ENCODE measurements around the gene ACER1.

The ACER1 gene

DNA sequence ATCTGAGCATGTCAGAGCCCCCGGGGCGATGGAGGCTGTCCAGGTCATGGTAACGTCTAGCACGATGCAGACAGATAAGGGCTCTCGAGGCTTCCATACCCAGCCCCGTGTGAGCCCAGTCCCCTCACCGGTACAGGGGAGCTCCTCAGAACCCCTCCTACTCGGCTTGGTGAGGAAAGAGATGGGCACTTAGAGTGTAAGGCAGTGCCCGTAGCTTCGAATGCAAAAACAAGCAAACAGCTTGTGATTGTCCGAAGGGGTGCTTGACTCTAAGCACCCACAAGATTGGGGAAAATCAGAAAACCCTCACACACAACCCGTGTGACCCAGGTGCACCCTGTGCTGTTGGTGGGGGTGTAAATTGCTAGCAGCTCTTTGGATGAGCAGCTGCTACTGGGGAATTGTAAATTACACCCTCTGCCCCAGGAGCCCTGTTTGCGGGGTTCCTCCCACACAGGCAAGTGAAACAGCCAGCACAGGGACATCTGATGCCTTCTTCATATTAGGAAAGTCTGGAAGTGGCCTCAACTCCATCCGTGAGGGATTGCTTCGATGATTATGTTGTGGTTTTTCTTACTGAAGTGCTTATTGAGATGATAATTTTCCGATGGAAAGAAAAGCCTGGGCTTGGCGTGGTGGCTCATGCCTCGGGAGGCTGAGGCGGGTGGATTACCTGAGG lies 43.2 kb upstream of the ACER1 start:
- DNase-seq (ENCODE audit: low read depth in 2 of 2): no peak
- no peak overlapping the region for H3K4me3 ChIP-seq (replicated peaks in 1 of 2; ENCODE audit: low read depth in 2 of 2, low read length in 2 of 2)
- TF ChIP-seq, protein P1, sequence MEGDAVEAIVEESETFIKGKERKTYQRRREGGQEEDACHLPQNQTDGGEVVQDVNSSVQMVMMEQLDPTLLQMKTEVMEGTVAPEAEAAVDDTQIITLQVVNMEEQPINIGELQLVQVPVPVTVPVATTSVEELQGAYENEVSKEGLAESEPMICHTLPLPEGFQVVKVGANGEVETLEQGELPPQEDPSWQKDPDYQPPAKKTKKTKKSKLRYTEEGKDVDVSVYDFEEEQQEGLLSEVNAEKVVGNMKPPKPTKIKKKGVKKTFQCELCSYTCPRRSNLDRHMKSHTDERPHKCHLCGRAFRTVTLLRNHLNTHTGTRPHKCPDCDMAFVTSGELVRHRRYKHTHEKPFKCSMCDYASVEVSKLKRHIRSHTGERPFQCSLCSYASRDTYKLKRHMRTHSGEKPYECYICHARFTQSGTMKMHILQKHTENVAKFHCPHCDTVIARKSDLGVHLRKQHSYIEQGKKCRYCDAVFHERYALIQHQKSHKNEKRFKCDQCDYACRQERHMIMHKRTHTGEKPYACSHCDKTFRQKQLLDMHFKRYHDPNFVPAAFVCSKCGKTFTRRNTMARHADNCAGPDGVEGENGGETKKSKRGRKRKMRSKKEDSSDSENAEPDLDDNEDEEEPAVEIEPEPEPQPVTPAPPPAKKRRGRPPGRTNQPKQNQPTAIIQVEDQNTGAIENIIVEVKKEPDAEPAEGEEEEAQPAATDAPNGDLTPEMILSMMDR (IDR thresholded peaks at IDR 0.05; ENCODE audit: low read depth, low read length): no peak

DNA sequence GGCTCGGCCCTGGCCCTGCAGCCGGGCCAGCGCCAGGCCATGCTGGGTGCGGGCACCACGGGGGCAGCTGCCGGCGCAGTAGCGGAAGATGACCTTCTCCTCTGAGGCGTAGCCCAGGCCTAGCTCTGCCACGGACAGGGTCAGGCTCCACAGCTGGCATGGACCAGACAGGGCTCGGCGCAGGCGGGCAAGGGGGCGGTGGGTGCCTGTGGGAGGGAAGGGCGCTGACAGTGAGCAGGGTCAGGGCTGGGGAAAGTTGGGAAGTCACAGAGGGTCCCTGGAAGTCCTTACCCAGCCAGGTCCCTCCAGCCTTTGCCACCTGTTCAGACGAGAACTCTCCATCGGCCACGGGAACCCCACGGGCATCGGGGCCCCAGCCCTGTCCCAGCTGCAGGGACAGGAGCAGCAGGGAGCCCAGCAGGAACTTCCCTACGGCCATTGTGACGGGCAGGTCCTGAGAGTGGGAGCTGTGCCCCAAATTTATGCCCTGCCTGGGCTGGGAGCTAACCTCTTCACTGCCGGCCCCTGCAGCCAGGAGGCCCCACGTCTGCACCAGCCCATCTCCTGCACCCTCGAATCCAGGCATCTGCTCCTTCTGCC lies 42.1 kb upstream of the ACER1 start, which contains the start of gene PSPN:
Gene PSPN, minus strand, starts transcription at position 523 of the 600 bp plus-strand sequence. Its CDS starts 84 bp downstream, at position 439.
- no peak for DNase-seq (ENCODE audit: low read depth in 2 of 2)
- no peak within 1 kb of the TSS for H3K4me3 ChIP-seq (replicated peaks in 1 of 2; ENCODE audit: low read depth in 2 of 2, low read length in 2 of 2)
- TF ChIP-seq, protein P1 (IDR thresholded peaks at IDR 0.05; ENCODE audit: low read depth, low read length): no peak

DNA sequence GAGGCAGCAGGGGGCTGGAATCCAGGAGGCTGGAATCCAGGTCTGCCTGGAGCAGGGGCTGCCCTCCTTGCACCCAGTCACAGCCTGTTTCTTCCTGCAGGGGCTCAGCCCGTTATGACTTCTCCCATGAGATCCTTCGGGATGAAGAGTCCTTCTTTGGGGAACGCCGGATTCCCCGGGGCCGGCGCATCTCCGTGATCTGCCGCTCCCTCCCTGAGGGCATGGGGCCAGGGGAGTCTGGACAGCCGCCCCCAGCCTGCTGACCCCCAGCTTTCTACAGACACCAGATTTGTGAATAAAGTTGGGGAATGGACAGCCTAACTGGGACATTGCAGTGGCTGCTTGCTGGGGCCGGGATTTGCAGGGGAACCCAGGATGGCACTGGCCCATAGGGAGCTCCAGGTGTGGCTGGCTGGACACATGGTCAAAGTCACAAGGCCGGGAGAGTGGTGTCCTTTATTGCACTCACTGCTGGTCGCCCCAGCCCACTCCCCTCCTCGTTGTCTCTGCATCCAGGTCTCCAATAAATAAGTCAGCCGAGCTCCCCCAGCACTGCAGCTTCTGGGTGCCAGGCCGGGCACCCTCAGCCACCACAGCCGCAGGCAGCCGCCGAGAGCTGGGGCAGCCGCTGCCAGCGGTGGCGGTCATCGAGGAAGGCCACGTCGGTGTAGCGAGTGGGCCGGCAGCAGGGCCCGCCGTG lies 41.4 kb upstream of the ACER1 start:
- TF ChIP-seq, protein P1 (IDR thresholded peaks at IDR 0.05; ENCODE audit: low read depth, low read length): no peak
- H3K4me3 ChIP-seq (replicated peaks in 1 of 2; ENCODE audit: low read depth in 2 of 2, low read length in 2 of 2): no peak overlapping the region
- DNase-seq (ENCODE audit: low read depth in 2 of 2): no peak

DNA sequence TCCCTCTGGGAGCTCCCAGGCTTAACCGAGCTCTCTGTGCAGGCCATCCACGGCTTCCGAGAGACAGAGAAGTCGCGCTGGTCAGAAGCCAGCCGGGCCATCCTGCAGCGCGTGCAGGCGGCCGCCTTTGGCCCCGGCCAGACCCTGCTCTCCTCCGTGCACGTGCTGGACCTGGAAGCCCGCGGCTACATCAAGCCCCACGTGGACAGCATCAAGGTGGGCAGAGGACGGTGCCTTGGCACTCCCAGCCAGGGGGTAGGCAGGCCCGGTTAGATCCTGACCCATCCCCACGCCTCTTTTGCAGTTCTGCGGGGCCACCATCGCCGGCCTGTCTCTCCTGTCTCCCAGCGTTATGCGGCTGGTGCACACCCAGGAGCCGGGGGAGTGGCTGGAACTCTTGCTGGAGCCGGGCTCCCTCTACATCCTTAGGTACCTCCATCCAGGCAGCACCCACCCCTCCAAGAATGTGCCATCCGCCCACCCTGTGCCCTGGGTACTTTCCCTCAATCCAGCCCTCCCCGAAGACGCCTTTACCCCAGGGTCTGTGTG lies 40.8 kb upstream of the ACER1 start:
- TF ChIP-seq, protein P1 (IDR thresholded peaks at IDR 0.05; ENCODE audit: low read depth, low read length): no peak
- H3K4me3 ChIP-seq (replicated peaks in 1 of 2; ENCODE audit: low read depth in 2 of 2, low read length in 2 of 2): peak overlapping the region in 1 of 2 donors; percentile 55
- no peak for DNase-seq (ENCODE audit: low read depth in 2 of 2)

DNA sequence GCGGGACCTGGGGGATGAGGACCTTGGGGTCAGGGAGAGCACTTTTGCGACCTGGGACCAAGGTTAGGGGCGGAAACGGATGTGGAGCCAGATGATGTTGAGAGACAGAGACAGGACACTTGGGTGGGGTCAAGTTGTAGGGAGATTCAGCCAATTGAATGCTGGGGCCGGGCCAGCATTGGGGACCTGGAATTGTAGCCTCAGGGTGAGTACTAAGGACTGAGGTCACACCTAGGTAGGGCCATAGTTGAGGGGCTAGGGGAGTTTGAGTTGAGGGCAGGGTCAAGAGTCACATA lies 40.3 kb upstream of the ACER1 start:
- TF ChIP-seq, protein P1 (IDR thresholded peaks at IDR 0.05; ENCODE audit: low read depth, low read length): no peak
- no peak for DNase-seq (ENCODE audit: low read depth in 2 of 2)
- peak overlapping the region; percentile 52 to 55 for H3K4me3 ChIP-seq (replicated peaks in 1 of 2; ENCODE audit: low read depth in 2 of 2, low read length in 2 of 2)

DNA sequence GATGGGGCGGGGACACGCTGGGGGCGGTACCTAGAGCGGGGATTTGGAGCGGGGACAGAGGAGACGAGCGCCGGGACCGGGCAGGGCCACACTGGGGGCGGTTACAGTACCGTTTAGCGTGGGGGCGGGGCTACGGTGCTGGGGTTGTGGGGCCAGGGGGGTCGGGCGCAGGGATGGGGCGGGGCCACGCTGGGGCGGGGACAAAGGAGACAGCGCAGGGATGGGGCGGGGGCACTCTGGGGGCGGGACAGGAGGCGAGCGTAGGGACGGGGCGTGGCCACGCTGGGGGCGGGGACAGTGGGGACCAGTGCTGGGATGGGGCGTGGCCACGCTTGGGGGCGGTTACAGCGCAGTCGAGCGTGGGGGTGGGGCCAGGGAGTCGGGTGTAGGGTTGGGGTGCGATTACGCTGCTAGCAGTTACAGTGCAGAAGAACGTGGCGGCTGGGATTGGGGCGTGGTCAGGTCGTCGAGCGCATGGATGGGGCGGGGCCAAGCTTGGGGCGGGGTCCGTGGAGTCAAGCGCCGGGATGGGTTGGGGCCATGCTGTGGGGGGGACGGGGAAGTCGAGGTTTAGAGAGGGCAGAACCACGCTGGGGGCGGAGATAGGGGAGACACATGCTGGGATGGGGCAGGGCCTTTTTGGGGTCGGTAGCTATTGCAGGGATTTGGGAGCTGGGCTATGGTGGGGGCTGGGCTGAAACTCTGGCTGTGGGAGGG lies 39.8 kb upstream of the ACER1 start:
- TF ChIP-seq, protein P1 (IDR thresholded peaks at IDR 0.05; ENCODE audit: low read depth, low read length): no peak
- peak overlapping the region; percentile 59 to 84 for H3K4me3 ChIP-seq (replicated peaks in 1 of 2; ENCODE audit: low read depth in 2 of 2, low read length in 2 of 2)
- peak; percentile 99 for DNase-seq (ENCODE audit: low read depth in 2 of 2)
